ENCODE data around the gene RPS3.

DNA sequence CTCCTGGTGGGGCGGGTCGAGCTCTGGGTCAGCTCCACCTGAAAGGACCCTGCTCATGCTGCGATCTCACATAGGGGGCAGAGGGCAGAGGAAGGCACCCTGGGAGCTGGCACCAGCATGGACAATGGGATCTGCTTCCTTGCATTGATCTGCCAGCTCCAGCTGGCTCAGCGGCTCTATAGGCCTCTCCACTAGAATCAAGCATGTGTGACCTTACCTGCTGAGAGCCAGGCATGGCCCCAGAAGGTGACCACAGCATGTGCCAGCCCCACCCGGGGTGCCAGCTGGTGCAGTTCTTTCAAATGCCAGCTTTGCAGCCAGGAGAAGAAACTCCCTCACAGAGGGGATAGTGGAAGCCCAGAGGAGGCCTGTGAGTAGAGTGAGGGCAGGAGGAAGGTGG lies 55.7 kb downstream of the RPS3 start:
- TF ChIP-seq ZC3H10 (CRISPR knock-in tag; IDR thresholded peaks at IDR 0.05): no peak
- TF ChIP-seq ZNF70 (CRISPR knock-in tag; IDR thresholded peaks at IDR 0.05): no peak
- TF ChIP-seq GLIS3 (CRISPR knock-in tag; IDR thresholded peaks at IDR 0.05): no peak
- TF ChIP-seq, protein P1, sequence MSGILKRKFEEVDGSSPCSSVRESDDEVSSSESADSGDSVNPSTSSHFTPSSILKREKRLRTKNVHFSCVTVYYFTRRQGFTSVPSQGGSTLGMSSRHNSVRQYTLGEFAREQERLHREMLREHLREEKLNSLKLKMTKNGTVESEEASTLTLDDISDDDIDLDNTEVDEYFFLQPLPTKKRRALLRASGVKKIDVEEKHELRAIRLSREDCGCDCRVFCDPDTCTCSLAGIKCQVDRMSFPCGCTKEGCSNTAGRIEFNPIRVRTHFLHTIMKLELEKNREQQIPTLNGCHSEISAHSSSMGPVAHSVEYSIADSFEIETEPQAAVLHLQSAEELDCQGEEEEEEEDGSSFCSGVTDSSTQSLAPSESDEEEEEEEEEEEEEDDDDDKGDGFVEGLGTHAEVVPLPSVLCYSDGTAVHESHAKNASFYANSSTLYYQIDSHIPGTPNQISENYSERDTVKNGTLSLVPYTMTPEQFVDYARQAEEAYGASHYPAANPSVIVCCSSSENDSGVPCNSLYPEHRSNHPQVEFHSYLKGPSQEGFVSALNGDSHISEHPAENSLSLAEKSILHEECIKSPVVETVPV (CRISPR knock-in tag; IDR thresholded peaks at IDR 0.05): no peak
- no peak for TF ChIP-seq TCF4 (CRISPR knock-in tag; IDR thresholded peaks at IDR 0.05; ENCODE audit: borderline replicate concordance)
- TF ChIP-seq CREB5 (CRISPR knock-in tag; IDR thresholded peaks at IDR 0.05; ENCODE audit: low read depth): no peak
- TF ChIP-seq PATZ1 (CRISPR knock-in tag; IDR thresholded peaks at IDR 0.05; ENCODE audit: borderline replicate concordance): no peak
- no peak for TF ChIP-seq ZFP3 (CRISPR knock-in tag; IDR thresholded peaks at IDR 0.05)
- TF ChIP-seq TOX (CRISPR knock-in tag; IDR thresholded peaks at IDR 0.05; ENCODE audit: borderline replicate concordance): no peak
- TF ChIP-seq ZNF8 (CRISPR knock-in tag; IDR thresholded peaks at IDR 0.05): no peak
- TF ChIP-seq SNAI2 (CRISPR knock-in tag; IDR thresholded peaks at IDR 0.05): no peak
- no peak for TF ChIP-seq CSDC2 (CRISPR knock-in tag; IDR thresholded peaks at IDR 0.05)
- no peak for TF ChIP-seq RARB (CRISPR knock-in tag; IDR thresholded peaks at IDR 0.05)
- no peak for TF ChIP-seq ARNTL (CRISPR knock-in tag; IDR thresholded peaks at IDR 0.05; ENCODE audit: borderline replicate concordance, low read depth)
